NOMO-1 treated with DMSO at 0.1 percent for 48 hours (cell line): ENCODE results near the gene PLAC8L1.

Experiments
- DNase-seq: peaks from one replicate; lab custom pipeline; 2025; ENCODE audit not compliant: unreplicated experiment; lab: John Stamatoyannopoulos, UW

The PLAC8L1 gene

DNA sequence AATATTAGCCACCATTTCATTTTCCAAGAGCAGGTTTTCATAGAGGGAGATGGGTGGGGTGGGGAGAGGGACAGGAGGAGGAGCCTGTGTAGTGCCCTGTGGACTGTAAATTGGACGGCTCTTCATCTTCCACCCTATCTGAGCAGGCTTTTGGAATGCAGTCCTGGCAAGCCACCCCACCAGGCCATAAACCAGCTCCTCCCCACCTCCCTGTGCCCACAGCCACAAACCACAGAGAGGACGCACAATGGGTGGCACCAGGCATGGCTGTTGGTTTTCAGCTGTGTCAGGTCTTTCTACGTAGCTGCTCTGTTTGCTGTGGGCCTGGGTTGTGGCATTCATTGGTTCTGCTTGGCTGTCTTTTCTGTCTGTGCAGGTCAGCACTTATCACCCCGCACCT is 58.0 kb downstream of the PLAC8L1 start:
- DNase-seq, result no peak

GRCh38 chr5:146043722-146044121 is 61.7 kb downstream of the PLAC8L1 start:
- no peak for DNase-seq

GRCh38 chr5:146042628-146043279 is 62.6 kb downstream of the PLAC8L1 start:
- DNase-seq, result no peak

- DNase-seq, result no peak
Measured at GRCh38 chr5:146041180-146041789, 64.1 kb downstream of the PLAC8L1 start.

DNA sequence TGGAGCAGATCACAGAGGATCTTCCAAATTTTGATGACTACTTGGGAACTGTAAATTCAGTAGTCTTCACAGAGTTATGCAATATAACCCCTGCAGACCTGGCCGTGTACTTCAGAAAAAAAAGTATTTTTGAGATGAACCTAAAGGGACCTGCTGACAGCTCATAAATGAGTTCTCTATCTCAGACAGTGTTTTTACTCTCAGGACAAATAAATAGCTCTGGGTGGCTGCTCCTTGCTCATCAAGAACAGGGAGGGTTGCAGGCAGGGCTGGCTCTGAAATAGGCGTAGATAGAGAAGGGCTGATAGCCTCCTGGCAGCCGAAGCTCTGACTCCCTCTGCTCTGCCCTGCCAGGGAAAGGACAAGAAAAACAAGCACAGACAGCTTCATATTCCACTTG is 64.8 kb downstream of the PLAC8L1 start:
- peak; percentile 22 for DNase-seq

DNA sequence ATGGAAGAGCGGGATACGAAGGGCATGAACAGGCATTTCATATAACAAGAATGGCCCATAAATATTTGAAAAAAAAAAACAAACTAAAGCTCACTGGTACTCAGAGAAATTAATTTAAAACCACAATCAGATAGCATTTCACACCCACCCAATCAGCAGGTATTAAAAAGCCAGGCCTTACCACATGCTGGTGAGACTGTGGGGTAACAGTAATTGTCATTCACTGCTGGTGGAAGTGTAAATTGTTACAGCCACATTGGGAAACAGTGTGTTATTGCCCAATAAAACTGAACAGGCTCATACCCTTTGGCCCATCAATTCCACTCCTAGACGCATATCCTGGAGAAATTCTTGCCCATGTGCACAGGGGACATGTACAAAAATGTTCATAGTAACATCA is 66.0 kb downstream of the PLAC8L1 start:
- peak; percentile 74 for DNase-seq

GRCh38 chr5:146034605-146035004 is 70.8 kb downstream of the PLAC8L1 start:
- DNase-seq, result no peak
